ENCODE data around the gene SOS2. TPM values are rescaled to one million over a fixed set of nuclear protein-coding genes. Genes with fewer than 3 reads are reported as not detected.

SOS2 gene
- polyA plus RNA-seq, 1 donor (not counting 4 experiments of a cell fraction or from before 2014, with no cell fraction given), result 13.0 TPM

GRCh38 chr14:50186107-50186506, 45.3 kb downstream of the SOS2 start:
- no peak for DNase-seq (ENCODE audit: low read depth, low spot score)
- Histone ChIP-seq H3K27me3 (ENCODE audit: control insufficient read depth, extremely low read depth, insufficient read depth, low read length) (no peaks in the 10 kb centered on the region), H3K79me2 (ENCODE audit: control insufficient read depth, insufficient read depth, low read length) (no peaks in the 10 kb centered on the region), H3K9me3 (ENCODE audit: control insufficient read depth, low read depth, low read length) (no peaks in the 10 kb centered on the region), H3K9ac (ENCODE audit: control insufficient read depth, extremely low read depth, insufficient read depth, low read length) (no peak overlapping the region), H3K4me2 (ENCODE audit: control insufficient read depth, extremely low read depth, insufficient read depth, low read depth, low read length) (no peak overlapping the region), H3K27ac (ENCODE audit: control insufficient read depth, insufficient read depth, low read length) (no peak overlapping the region), H3K36me3 (ENCODE audit: control insufficient read depth in 2 of 2, extremely low read depth in 1 of 2, insufficient read depth in 2 of 2, low read length in 2 of 2) (peaks cover 3 to 13% of the 10 kb centered on the region in 2 experiments), H3K4me1 (ENCODE audit: control insufficient read depth, extremely low read depth, insufficient read depth, low read length) (peaks cover 4% of the 10 kb centered on the region), H4K20me1 (ENCODE audit: control insufficient read depth, extremely low read depth, insufficient read depth, low read length) (no peaks in the 10 kb centered on the region), H3K9me1 (ENCODE audit: control insufficient read depth, extremely low read depth, insufficient read depth, low read length) (no peaks in the 10 kb centered on the region), H3K4me3 (ENCODE audit: control insufficient read depth in 2 of 3, extremely low read depth in 1 of 3, insufficient read depth in 2 of 3, low read depth in 1 of 3, low read length in 3 of 3) (no peak overlapping the region), H2AFZ (ENCODE audit: control insufficient read depth, low read length) (no peak overlapping the region)
- FAIRE-seq, result no peak
- dilution Hi-C loops (cut with MboI; ENCODE audit: extremely low pct_ligation_motif_present, low sequenced_read_pairs), result no loop called here
- no peak for TF ChIP-seq EZH2 (IDR thresholded peaks at IDR 0.05; ENCODE audit: low read length)
- TF ChIP-seq CTCF (optimal IDR thresholded peaks at IDR 0.05 in 1 of 3, IDR thresholded peaks at IDR 0.05 in 1 of 3, conservative IDR thresholded peaks at IDR 0.05 in 1 of 3; ENCODE audit: extremely low read depth in 1 of 3, insufficient read depth in 2 of 3, low read length in 3 of 3), result no peak

GRCh38 chr14:50173891-50174290, 57.5 kb downstream of the SOS2 start:
- Histone ChIP-seq H3K4me3 (ENCODE audit: control insufficient read depth in 2 of 3, extremely low read depth in 1 of 3, insufficient read depth in 2 of 3, low read depth in 1 of 3, low read length in 3 of 3) (no peak overlapping the region), H2AFZ (ENCODE audit: control insufficient read depth, low read length) (no peak overlapping the region), H3K27ac (ENCODE audit: control insufficient read depth, insufficient read depth, low read length) (no peak overlapping the region), H3K27me3 (ENCODE audit: control insufficient read depth, extremely low read depth, insufficient read depth, low read length) (no peaks in the 10 kb centered on the region), H3K4me1 (ENCODE audit: control insufficient read depth, extremely low read depth, insufficient read depth, low read length) (no peaks in the 10 kb centered on the region), H3K9me3 (ENCODE audit: control insufficient read depth, low read depth, low read length) (no peaks in the 10 kb centered on the region), H3K9ac (ENCODE audit: control insufficient read depth, extremely low read depth, insufficient read depth, low read length) (no peak overlapping the region), H3K4me2 (ENCODE audit: control insufficient read depth, extremely low read depth, insufficient read depth, low read depth, low read length) (no peak overlapping the region), H3K9me1 (ENCODE audit: control insufficient read depth, extremely low read depth, insufficient read depth, low read length) (no peaks in the 10 kb centered on the region), H3K36me3 (ENCODE audit: control insufficient read depth in 2 of 2, extremely low read depth in 1 of 2, insufficient read depth in 2 of 2, low read length in 2 of 2) (peaks cover 4 to 8% of the 10 kb centered on the region in 2 experiments), H3K79me2 (ENCODE audit: control insufficient read depth, insufficient read depth, low read length) (no peaks in the 10 kb centered on the region), H4K20me1 (ENCODE audit: control insufficient read depth, extremely low read depth, insufficient read depth, low read length) (no peaks in the 10 kb centered on the region)
- DNase-seq (ENCODE audit: low read depth, low spot score) (no peak), FAIRE-seq (no peak)
- TF ChIP-seq CTCF (optimal IDR thresholded peaks at IDR 0.05 in 1 of 3, IDR thresholded peaks at IDR 0.05 in 1 of 3, conservative IDR thresholded peaks at IDR 0.05 in 1 of 3; ENCODE audit: extremely low read depth in 1 of 3, insufficient read depth in 2 of 3, low read length in 3 of 3) (no peak), EZH2 (IDR thresholded peaks at IDR 0.05; ENCODE audit: low read length) (no peak)
- dilution Hi-C loops (cut with MboI; ENCODE audit: extremely low pct_ligation_motif_present, low sequenced_read_pairs), result no loop called here

Data from keratinocyte (primary cell).